Measurements from ENCODE around the gene NLRP3. TPM values are rescaled to one million over a fixed set of nuclear protein-coding genes. Genes with fewer than 3 reads are reported as not detected.
A peak's percentile ranks its signal among the peaks of the same experiment; 100 is the strongest.

NLRP3 gene
- total RNA-seq, 4 donors from 2014 or later: 0.29 to 0.56 (median 0.47) TPM

DNA sequence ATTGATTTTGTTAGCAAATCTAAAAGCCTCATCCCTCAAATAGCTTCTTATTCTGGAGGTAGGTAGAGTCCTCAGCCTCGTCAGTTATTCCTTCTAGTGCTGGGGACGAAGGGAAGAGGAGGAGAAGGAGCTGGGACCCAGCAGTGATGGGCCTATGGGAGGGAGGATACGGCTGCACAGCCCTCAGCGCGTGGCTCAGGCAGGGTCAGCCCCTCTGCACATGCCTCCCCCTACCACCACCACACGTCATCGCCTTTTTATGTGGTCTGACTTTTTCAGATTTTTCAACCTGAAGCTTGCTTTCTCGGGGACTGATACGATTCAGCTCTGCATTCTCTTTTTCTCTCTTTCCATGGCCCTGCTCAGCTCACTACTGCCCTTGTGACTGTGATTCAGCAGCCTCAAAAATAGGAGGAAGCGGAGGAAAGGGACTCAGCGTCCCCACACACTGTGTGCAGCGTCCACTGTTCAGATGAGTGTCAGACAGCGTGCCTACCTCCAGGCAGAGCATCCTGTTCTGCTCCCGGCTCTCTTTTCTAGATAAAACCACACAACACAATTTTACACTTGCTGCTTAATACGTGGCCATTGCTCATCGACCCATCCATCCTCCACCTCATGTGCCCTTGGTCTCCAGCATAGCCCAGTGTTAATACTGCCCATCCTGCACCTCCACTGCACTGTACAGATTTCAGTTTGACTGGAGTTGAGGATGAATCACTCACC, 41.1 kb downstream of the NLRP3 start:
- intact Hi-C loops (cut with DNase I; ENCODE audit: low total_unique reads): no loop called here
- Histone ChIP-seq H3K27me3 (peaks cover 5 to 15% (median 7%) of the 10 kb centered on the region in 3 donors), H3K4me3 (no peak overlapping the region), H3K9me3 (no peaks in the 10 kb centered on the region), H3K4me1 (no peaks in the 10 kb centered on the region), H3K36me3 (no peaks in the 10 kb centered on the region), H3K27ac (no peak overlapping the region)
- peak in 1 of 2 donors; percentile 22 for DNase-seq
- ATAC-seq: no peak
- TF ChIP-seq, protein P1, sequence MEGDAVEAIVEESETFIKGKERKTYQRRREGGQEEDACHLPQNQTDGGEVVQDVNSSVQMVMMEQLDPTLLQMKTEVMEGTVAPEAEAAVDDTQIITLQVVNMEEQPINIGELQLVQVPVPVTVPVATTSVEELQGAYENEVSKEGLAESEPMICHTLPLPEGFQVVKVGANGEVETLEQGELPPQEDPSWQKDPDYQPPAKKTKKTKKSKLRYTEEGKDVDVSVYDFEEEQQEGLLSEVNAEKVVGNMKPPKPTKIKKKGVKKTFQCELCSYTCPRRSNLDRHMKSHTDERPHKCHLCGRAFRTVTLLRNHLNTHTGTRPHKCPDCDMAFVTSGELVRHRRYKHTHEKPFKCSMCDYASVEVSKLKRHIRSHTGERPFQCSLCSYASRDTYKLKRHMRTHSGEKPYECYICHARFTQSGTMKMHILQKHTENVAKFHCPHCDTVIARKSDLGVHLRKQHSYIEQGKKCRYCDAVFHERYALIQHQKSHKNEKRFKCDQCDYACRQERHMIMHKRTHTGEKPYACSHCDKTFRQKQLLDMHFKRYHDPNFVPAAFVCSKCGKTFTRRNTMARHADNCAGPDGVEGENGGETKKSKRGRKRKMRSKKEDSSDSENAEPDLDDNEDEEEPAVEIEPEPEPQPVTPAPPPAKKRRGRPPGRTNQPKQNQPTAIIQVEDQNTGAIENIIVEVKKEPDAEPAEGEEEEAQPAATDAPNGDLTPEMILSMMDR (IDR thresholded peaks at IDR 0.05 in 4 of 5, conservative IDR thresholded peaks at IDR 0.05 in 1 of 5): no peak
- no peak for TF ChIP-seq POLR2A (IDR thresholded peaks at IDR 0.05)
- in situ Hi-C loops (cut with MboI; ENCODE audit: low sequenced_read_pairs in 4 of 4): no loop called here

DNA sequence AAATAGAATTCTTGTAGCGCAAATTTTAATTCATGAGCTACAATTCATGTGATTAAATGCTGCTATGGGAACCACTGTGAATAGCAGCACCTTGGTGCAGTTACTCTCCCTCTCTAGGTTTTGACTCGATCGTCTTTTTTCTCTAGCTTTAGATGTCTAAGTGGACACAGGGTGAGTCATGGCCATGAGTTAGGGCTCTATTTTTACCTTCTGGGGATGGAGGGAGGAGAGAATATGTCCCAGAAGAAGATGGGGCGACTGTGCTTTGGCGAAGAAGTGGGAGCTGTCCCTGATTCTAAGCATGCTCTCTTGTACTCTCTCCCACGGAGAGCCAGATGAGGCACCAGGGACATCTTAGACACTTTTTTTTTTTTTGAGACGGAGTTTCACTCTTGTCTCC, 43.5 kb downstream of the NLRP3 start:
- in situ Hi-C loops (cut with MboI; ENCODE audit: low sequenced_read_pairs in 4 of 4) (no loop called here), intact Hi-C loops (cut with DNase I; ENCODE audit: low total_unique reads) (no loop called here)
- ATAC-seq (no peak), DNase-seq (no peak)
- Histone ChIP-seq H3K27ac (no peak overlapping the region), H3K4me1 (no peaks in the 10 kb centered on the region), H3K36me3 (no peaks in the 10 kb centered on the region), H3K9me3 (no peaks in the 10 kb centered on the region), H3K4me3 (no peak overlapping the region), H3K27me3 (peaks cover 0 to 6% (median 5%) of the 10 kb centered on the region in 3 donors)
- TF ChIP-seq POLR2A (IDR thresholded peaks at IDR 0.05): no peak
- TF ChIP-seq, protein P1 (IDR thresholded peaks at IDR 0.05 in 4 of 5, conservative IDR thresholded peaks at IDR 0.05 in 1 of 5): no peak

DNA sequence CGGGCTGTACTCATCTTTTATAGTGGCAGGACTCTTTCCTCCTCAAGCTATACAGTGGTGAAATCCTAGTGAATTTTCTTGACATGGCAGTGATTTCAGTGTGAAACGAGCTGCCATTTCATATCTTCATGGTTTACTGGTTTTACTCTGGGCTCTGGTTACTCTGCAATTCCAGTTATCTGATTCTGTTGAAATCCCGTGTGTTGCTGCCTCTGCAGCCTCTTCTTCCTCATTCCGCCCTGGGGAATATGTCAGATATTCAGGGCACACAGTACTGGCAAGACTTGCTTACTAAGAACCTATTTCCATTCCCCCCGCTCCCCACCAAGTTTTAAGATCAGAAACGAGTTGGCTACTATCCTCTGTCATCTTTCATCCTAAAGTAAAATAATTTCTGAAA, 49.8 kb downstream of the NLRP3 start:
- no peaks in the 10 kb centered on the region for H3K9me3 ChIP-seq
- no peak overlapping the region for H3K4me3 ChIP-seq
- in situ Hi-C loops (cut with MboI; ENCODE audit: low sequenced_read_pairs in 4 of 4): no loop called here
- no peaks in the 10 kb centered on the region for H3K36me3 ChIP-seq
- intact Hi-C loops (cut with DNase I; ENCODE audit: low total_unique reads): no loop called here
- H3K27me3 ChIP-seq: no peaks in the 10 kb centered on the region
- H3K4me1 ChIP-seq: no peaks in the 10 kb centered on the region
- H3K27ac ChIP-seq: no peak overlapping the region
- TF ChIP-seq, protein P1 (IDR thresholded peaks at IDR 0.05 in 4 of 5, conservative IDR thresholded peaks at IDR 0.05 in 1 of 5): no peak
- no peak for TF ChIP-seq POLR2A (IDR thresholded peaks at IDR 0.05)
- DNase-seq (no peak), ATAC-seq (no peak)

DNA sequence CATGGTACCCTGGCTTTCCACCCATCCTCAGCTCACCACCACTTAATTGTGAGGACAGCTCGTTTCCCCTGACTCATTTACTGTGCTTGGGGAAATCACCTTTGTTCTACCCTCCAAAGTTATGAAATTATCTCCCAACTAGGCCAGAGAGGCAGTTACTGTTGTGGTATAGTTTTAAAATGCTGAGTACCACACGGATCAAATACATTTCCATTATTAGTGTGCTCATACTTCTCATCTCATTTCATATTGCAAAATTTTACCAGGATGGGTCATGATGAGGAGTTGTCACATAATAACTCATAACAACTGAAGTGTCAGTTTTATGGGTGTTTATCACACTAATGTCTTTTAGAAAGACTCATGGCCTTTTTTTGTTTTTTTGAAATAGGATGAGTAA, 51.2 kb downstream of the NLRP3 start:
- Histone ChIP-seq H3K27me3 (no peaks in the 10 kb centered on the region), H3K9me3 (no peaks in the 10 kb centered on the region), H3K4me3 (no peak overlapping the region), H3K4me1 (no peaks in the 10 kb centered on the region), H3K36me3 (no peaks in the 10 kb centered on the region), H3K27ac (no peak overlapping the region)
- TF ChIP-seq, protein P1 (IDR thresholded peaks at IDR 0.05 in 4 of 5, conservative IDR thresholded peaks at IDR 0.05 in 1 of 5): no peak
- TF ChIP-seq POLR2A (IDR thresholded peaks at IDR 0.05): no peak
- ATAC-seq: no peak
- intact Hi-C loops (cut with DNase I; ENCODE audit: low total_unique reads) (no loop called here), in situ Hi-C loops (cut with MboI; ENCODE audit: low sequenced_read_pairs in 4 of 4) (no loop called here)
- DNase-seq: no peak
